Activated CD8-positive, alpha-beta T cell treated with anti-CD3 and anti-CD28 coated beads for 36 hours (primary cell): ENCODE measurements around the gene SMLR1. TPM values are rescaled to one million over a fixed set of nuclear protein-coding genes. Genes with fewer than 3 reads are reported as not detected.

ENCODE experiments used
- ATAC-seq: fragments of 200-7000 bp; cut with Tn5 transposase; one replicate; pipeline ENCODE4 v1.10.0; 2021; ENCODE audit warnings: mild to moderate bottlenecking, moderate library complexity
- CTCF ChIA-PET: fragments of 350-600 bp; sonication (Branson Sonifier 250); formaldehyde crosslinking; loops from one replicate; lab custom pipeline; 2021; ENCODE audit warnings: antibody characterized with exemption; lab: Charles Lee
- POLR2A ChIA-PET: fragments of 350-600 bp; sonication (Branson Sonifier 250); formaldehyde crosslinking; loops from one replicate; lab custom pipeline; 2021; ENCODE audit warnings: antibody characterized with exemption; lab: Charles Lee
- DNase-seq: peaks from one replicate; pipeline ENCODE4 v3.0.0-alpha.2; 2020
- H3K27ac Mint-ChIP-seq: one replicate; pipeline ENCODE4 v1.8.0; 2021; ENCODE audit warnings: mild to moderate bottlenecking, mixed read lengths
- H3K27me3 Mint-ChIP-seq: one replicate; pipeline ENCODE4 v1.8.0; 2021; ENCODE audit warnings: mixed read lengths
- H3K36me3 Mint-ChIP-seq: one replicate; pipeline ENCODE4 v1.8.0; 2021; ENCODE audit warnings: low read depth, mixed read lengths
- H3K4me1 Mint-ChIP-seq: one replicate; pipeline ENCODE4 v1.8.0; 2021; ENCODE audit warnings: low read depth, mixed read lengths
- H3K4me3 Mint-ChIP-seq: one replicate; pipeline ENCODE4 v1.8.0; 2021; ENCODE audit warnings: mild to moderate bottlenecking, moderate library complexity, mixed read lengths
- H3K9me3 Mint-ChIP-seq: one replicate; pipeline ENCODE4 v1.8.0; 2021; ENCODE audit warnings: mixed read lengths
- intact Hi-C: fragments of 100-400 bp; cut with micrococcal nuclease; formaldehyde crosslinking; loops from one replicate; pipeline ENCODE4 v1.10.0; 2022
- total RNA-seq, 2 experiments: library from RNA; stranded (reverse); gene quantifications; one replicate each; pipeline ENCODE4 v1.2.3, GENCODE V29; 2021
- TF ChIP-seq, protein P1 (sequence below): fragments of 200-600 bp; IDR thresholded peaks from one replicate; pipeline ENCODE4 v1.8.0; 2022; ENCODE audit warnings: antibody characterized with exemption, mild to moderate bottlenecking

Gene SMLR1
- total RNA-seq, 2 experiments from 2014 or later, result not detected

DNA sequence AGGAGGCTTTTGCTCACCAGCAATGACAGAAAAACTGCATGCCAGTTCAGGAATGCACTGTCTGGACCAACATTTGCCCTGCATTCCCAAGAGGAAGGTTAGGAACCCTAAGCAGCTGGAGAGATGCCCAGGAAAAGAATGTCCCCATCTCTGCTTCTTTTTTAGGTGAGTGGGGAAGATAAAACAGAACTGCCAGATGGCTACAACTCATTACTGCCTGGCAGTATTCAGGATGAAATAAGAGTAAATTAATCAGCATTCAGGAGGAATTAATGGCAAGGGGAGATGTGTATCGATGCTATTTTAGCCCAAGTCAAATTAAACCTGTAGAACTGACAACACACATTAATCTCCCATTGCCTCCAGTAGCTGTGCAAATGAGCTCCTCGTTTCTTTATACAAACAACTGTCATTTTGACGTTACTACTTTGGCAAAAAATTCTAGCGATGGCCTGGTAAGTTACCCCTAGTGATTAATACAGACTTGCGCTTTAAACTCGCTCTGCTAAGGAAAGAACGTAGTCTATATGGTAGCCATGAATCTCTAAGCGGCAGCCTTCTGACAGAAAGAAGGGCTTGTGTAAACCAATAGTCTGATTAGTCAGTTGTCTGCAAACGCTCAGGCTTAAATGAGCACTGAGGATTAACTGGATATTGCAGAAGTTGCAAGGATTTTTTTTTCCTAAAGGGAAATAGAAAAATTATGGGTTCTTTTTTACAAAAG is 16.7 kb upstream of the SMLR1 start:
- ChIA-PET CTCF (interaction anchor here (1.0 kb wide), 1 partner anchor 485 kb away, joined by 3 read pairs; no protein-coding TSS in a partner anchor), POLR2A (interaction anchor here (0.5 to 0.7 kb wide), 2 partner anchors 9 to 325 kb away, joined by 3 to 4 read pairs; partner anchors contain the start of gene AKAP7)
- H3K4me3 Mint-ChIP-seq, result no peak overlapping the region

DNA sequence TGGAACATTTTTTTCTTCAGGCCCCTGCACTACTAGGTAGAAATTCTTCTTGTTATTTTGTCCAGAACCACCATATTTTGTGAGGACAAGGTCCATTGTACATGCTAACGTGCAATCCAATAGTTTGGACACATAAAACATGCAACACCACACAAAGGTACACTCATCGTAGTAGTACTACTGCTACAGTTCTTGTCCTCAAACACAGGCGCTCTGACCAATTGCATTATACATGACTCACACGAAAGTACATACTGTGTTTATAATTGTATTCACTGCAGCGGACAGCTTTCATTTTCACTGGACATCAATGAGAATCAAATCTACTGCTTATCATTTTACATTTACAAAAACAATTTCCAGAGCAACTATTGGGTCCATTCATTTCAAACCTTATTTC is 15.3 kb upstream of the SMLR1 start:
- no peaks in the 10 kb centered on the region for H3K27me3 Mint-ChIP-seq
- no peaks in the 10 kb centered on the region for H3K36me3 Mint-ChIP-seq
- ChIA-PET POLR2A (no interaction called here), CTCF (no interaction called here)
- intact Hi-C loops, result no loop called here
- H3K27ac Mint-ChIP-seq, result no peak overlapping the region
- H3K4me3 Mint-ChIP-seq, result no peak overlapping the region
- H3K9me3 Mint-ChIP-seq, result peaks cover 1% of the 10 kb centered on the region
- TF ChIP-seq, protein P1, sequence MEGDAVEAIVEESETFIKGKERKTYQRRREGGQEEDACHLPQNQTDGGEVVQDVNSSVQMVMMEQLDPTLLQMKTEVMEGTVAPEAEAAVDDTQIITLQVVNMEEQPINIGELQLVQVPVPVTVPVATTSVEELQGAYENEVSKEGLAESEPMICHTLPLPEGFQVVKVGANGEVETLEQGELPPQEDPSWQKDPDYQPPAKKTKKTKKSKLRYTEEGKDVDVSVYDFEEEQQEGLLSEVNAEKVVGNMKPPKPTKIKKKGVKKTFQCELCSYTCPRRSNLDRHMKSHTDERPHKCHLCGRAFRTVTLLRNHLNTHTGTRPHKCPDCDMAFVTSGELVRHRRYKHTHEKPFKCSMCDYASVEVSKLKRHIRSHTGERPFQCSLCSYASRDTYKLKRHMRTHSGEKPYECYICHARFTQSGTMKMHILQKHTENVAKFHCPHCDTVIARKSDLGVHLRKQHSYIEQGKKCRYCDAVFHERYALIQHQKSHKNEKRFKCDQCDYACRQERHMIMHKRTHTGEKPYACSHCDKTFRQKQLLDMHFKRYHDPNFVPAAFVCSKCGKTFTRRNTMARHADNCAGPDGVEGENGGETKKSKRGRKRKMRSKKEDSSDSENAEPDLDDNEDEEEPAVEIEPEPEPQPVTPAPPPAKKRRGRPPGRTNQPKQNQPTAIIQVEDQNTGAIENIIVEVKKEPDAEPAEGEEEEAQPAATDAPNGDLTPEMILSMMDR, result no peak
- no peak for ATAC-seq
- no peak for DNase-seq
- no peaks in the 10 kb centered on the region for H3K4me1 Mint-ChIP-seq

More for the DNA sequence above, 16.7 kb upstream of the SMLR1 start:
- no peak for ATAC-seq
- H3K4me1 Mint-ChIP-seq, result no peaks in the 10 kb centered on the region
- no peak for DNase-seq
- no peaks in the 10 kb centered on the region for H3K36me3 Mint-ChIP-seq
- H3K27ac Mint-ChIP-seq, result no peak overlapping the region
- H3K27me3 Mint-ChIP-seq, result no peaks in the 10 kb centered on the region
- TF ChIP-seq, protein P1, result no peak
- intact Hi-C loops, result no loop called here
- no peaks in the 10 kb centered on the region for H3K9me3 Mint-ChIP-seq

DNA sequence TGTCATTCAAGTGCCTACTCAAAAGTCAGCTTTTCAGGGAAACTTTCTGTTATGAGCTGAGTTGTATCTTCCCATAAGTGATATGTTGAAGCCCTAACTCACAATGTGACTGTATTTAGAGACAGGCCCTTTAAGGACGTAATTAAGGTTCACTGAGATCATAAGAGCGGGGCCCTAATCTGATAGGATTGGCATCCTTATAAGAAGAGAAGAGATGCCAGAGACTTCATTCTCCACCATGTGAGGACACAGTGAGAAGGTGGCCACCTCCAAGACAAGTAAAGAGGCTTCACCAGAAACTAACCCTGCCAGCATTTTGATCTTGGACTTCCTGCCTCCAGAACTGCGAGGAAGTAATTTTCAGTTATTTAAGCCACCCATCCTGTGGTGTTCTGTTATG is 12.7 kb upstream of the SMLR1 start:
- ATAC-seq (no peak), DNase-seq (no peak)
- Mint-ChIP-seq H3K9me3 (peaks cover 7% of the 10 kb centered on the region), H3K36me3 (peaks cover 1% of the 10 kb centered on the region), H3K27me3 (peaks cover 2% of the 10 kb centered on the region), H3K4me1 (no peaks in the 10 kb centered on the region), H3K4me3 (no peak overlapping the region), H3K27ac (no peak overlapping the region)
- TF ChIP-seq, protein P1, result no peak
- ChIA-PET POLR2A (no interaction called here), CTCF (no interaction called here)
- intact Hi-C loops, result no loop called here

DNA sequence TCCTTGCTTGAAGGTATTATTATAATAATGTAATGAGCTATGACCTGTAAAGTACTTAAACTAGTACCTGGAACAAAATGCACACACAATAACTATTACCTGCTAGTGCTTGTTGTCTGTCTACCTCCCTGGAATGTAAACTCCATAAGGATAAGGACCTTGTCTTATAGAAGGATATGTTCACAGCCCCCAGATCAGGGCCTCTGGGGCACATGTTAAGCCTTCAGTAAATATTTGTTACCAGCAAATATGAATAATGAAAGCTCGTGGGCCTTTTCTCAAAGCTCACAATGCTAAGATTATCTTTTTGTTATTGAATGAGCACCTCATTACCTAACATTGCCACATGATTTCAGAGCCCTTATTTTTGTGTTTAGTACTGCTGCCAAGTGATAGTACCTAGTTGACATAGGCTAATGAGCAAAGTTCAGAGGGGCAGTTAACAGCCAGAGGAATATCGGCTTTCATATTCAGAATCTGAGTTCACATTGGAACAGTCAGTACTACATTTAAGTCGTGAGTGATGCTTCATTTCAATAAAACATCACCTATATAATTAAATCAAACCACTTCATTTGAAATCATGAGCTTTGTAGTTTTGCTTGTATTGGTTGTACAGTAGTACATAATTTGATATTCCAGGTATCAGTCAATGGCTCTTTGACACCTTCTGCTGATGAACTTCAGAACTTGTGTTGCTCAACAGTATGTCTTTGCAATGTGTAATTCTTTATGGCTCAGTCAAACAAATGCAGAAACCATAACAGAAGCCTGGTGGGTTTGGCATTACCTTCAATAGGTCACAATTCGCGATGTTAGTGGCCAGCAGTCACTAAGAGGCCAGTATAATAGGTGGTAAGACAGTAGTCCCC is 11.8 kb upstream of the SMLR1 start:
- H3K4me1 Mint-ChIP-seq, result no peaks in the 10 kb centered on the region
- H3K36me3 Mint-ChIP-seq, result peaks cover 1% of the 10 kb centered on the region
- ATAC-seq, result no peak
- peaks cover 7% of the 10 kb centered on the region for H3K9me3 Mint-ChIP-seq
- H3K4me3 Mint-ChIP-seq, result no peak overlapping the region
- H3K27ac Mint-ChIP-seq, result no peak overlapping the region
- H3K27me3 Mint-ChIP-seq, result peaks cover 5% of the 10 kb centered on the region
- CTCF ChIA-PET, result no interaction called here
- intact Hi-C loops, result no loop called here
- POLR2A ChIA-PET, result no interaction called here
- no peak for DNase-seq
- TF ChIP-seq, protein P1, result no peak

DNA sequence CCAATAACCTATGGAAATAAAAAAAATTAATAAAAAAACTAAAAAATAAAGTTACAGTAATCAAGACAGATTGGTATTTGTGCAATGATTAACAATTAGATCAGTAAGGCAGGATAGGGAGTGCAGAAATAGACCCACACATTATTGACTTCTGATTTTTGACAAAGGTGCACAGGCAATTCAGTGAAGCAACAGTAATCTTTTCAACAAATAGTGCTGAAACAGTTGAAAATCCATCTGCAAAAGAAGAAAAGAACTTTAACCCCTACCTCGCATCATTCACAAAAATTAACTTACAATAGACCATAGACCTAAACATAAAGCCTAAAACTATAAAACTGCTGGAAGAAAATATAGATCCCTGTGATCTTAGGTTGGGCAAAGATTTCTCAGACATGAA is 4.5 kb upstream of the SMLR1 start:
- Mint-ChIP-seq H3K36me3 (peaks cover under 1% of the 10 kb centered on the region), H3K4me1 (peaks cover 2% of the 10 kb centered on the region), H3K4me3 (no peak overlapping the region), H3K27ac (no peak overlapping the region), H3K9me3 (peaks cover 1% of the 10 kb centered on the region), H3K27me3 (peaks cover 4% of the 10 kb centered on the region)
- CTCF ChIA-PET, result no interaction called here
- intact Hi-C loops, result no loop called here
- ATAC-seq, result no peak
- no peak for DNase-seq
- POLR2A ChIA-PET, result no interaction called here
- TF ChIP-seq, protein P1, result no peak
